OCI-M2 (cell line): Measurements from ENCODE around the gene ATRNL1.
"Not testable (repeated sequence)": the region's sequence is repeated elsewhere in the genome, so short reads cannot be mapped to it uniquely, and the experiment has no call there.

Source experiments
- DNase-seq: peaks from one replicate; lab custom pipeline; 2025; ENCODE audit not compliant: unreplicated experiment; lab: John Stamatoyannopoulos, UW

The ATRNL1 gene

GRCh38 chr10:115402699-115403098 lies 309.5 kb downstream of the ATRNL1 start:
- no peak for DNase-seq

GRCh38 chr10:115405838-115406237 lies 312.7 kb downstream of the ATRNL1 start:
- DNase-seq: not testable (repeated sequence)

GRCh38 chr10:115409347-115409746 lies 316.2 kb downstream of the ATRNL1 start:
- DNase-seq: no peak

GRCh38 chr10:115417585-115418265 lies 324.6 kb downstream of the ATRNL1 start:
- no peak for DNase-seq

GRCh38 chr10:115422624-115423023 lies 329.5 kb downstream of the ATRNL1 start:
- no peak for DNase-seq

GRCh38 chr10:115427611-115428010 lies 334.4 kb downstream of the ATRNL1 start:
- no peak for DNase-seq

GRCh38 chr10:115432188-115432819 lies 339.1 kb downstream of the ATRNL1 start:
- no peak for DNase-seq

- DNase-seq: no peak
Measured at GRCh38 chr10:115436999-115437398, 343.8 kb downstream of the ATRNL1 start.

GRCh38 chr10:115441907-115442545 lies 348.9 kb downstream of the ATRNL1 start:
- DNase-seq: no peak

GRCh38 chr10:115456812-115457211 lies 363.6 kb downstream of the ATRNL1 start:
- no peak for DNase-seq

GRCh38 chr10:115483294-115483693 lies 390.1 kb downstream of the ATRNL1 start:
- no peak for DNase-seq

- no peak for DNase-seq
Measured at GRCh38 chr10:115491526-115492140, 398.5 kb downstream of the ATRNL1 start.

GRCh38 chr10:115503546-115503945 lies 410.4 kb downstream of the ATRNL1 start:
- DNase-seq: no peak

GRCh38 chr10:115514895-115515294 lies 421.7 kb downstream of the ATRNL1 start:
- DNase-seq: no peak

GRCh38 chr10:115525141-115525540 lies 432.0 kb downstream of the ATRNL1 start:
- no peak for DNase-seq

- not testable (repeated sequence) for DNase-seq
Measured at GRCh38 chr10:115527682-115528081, 434.5 kb downstream of the ATRNL1 start.

- DNase-seq: not testable (repeated sequence)
Measured at GRCh38 chr10:115536401-115536800, 443.2 kb downstream of the ATRNL1 start.

GRCh38 chr10:115539142-115539762 lies 446.1 kb downstream of the ATRNL1 start:
- DNase-seq: no peak

GRCh38 chr10:115555887-115556402 lies 462.8 kb downstream of the ATRNL1 start:
- no peak for DNase-seq

GRCh38 chr10:115558252-115558651 lies 465.1 kb downstream of the ATRNL1 start:
- no peak for DNase-seq

GRCh38 chr10:115566867-115567266 lies 473.7 kb downstream of the ATRNL1 start:
- DNase-seq: no peak
